SHP77 (cell line): ENCODE results near the gene RIC8B.

Experiments
- DNase-seq, 2 experiments: peaks; one replicate each; lab custom pipeline; 2025; lab: John Stamatoyannopoulos, UW

RIC8B gene

DNA sequence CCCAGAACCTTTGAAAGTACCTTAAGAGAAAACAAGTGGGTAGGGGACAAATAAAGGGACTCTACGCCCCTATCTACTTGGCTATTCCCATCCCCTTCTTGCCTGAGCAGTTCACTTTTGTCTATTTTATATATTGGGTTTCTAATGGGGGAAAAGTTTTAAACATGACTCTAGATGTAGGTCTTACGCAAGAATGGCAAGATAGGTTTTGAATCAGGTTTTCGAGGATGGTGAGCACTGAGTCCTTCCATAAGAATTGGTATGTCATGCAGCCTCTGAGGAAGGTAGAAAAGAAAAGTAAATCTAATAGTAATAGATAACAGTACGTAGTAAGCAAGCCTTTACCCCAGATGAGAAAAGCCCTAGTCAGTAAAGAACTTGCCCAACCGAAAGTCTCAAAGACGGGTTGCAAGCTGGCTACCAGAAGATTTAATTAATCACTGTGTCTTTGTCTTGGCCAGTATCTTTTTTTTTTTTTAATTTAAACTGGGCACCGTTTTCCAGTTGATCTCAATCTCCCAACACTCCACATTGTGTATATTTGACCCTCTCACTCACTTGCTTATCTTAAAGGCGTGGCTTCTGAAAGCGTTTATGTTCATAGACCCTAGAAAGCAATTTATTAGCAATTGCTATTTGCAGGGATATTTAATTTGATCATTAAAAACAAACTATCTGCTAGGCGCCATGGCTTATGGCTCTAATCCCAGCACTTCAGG, 94.7 kb downstream of the RIC8B start:
- no peak for DNase-seq

DNA sequence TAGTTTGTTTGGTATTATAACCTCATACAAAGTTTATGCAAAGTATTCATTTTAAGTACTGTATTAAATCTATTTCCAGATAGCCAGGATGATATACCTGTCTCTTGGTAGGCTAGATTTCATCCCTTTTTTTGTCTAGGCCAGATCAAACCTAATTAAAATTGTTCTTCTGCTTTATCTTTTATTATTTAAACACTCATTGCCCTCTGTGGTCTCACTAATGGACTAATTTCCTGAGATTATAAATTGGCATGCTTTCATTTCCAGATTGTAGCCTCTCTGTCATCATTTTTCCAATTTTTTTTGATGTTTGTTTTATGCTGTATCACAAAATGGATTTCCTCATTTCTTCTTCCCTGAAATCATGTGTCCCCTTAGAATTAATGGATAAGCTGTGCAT, 95.6 kb downstream of the RIC8B start:
- DNase-seq = no peak

DNA sequence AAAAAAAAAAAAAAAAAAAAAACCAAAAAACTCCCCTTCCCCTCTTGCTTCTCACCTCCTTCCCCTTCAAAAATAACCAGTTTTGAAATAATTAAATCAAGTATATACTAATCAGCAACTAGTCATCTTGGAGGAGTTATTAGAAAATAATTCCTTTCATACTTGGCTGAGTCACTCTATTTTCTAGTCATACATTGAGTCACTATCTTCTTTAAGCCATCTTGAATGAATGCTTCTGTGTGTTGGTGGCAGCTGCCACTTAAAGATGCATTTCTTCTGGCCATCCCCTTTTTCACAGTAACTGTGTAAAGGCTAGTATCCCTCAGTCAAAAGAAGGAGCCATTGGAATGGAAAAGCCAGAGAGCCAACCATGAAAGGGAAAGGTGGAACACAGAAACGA, 97.0 kb downstream of the RIC8B start:
- DNase-seq = no peak

DNA sequence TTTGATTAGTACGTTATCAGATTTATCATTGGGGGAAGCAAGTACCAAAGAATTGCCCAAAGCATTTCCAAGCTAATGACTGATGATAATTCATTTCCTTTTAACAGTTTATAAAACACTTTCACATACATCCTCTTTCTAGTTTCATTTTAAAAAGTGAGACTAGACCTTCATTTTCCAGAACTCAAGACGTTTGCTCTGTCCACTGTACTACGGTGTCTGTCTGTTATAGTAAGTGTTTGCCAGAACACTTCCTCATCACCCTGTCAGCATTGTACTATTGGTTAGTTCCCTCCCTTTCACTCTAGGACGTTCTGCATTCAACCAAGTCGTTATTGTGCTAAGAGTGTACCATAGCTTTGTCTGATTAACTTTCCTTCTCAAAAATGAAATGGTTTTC, 99.5 kb downstream of the RIC8B start:
- DNase-seq = no peak

DNA sequence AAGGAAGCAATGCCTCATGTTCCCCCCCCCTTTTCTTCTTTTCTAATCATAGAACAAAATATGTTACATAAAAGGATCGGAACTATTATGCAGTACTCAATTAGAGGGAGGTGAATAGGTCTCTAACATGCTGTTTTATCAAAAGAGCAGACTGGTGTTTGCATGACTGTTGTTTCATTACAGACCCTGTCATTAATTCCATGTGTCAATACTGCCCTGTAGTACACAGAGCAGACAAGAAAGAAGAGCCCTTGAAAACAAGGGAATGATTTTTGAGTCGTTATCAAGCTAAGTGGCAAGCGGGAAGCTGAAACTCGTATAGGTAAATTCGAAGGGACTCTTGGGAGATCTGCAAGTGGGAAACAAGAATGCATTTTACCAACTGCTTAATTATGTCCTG, 104.3 kb downstream of the RIC8B start:
- DNase-seq = no peak

DNA sequence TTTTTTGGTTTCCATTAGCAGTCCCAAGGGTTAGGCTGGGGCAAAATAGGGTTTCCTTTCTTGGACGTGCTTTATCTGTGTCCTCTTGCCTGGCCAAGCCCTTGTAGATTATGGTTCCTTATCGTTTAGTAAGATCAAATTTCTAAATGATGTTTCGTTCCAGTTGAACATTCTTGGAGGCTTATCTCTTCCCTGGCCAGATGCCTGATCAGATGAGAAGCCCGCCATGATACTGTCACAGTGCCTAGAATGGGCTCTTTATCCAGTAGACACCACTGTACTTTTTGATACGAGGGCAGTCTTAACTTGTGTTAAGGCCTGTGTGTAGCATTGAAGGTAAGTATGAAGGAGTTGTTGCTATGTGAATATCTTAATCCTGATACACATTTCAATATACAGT, 105.1 kb downstream of the RIC8B start:
- DNase-seq = no peak

DNA sequence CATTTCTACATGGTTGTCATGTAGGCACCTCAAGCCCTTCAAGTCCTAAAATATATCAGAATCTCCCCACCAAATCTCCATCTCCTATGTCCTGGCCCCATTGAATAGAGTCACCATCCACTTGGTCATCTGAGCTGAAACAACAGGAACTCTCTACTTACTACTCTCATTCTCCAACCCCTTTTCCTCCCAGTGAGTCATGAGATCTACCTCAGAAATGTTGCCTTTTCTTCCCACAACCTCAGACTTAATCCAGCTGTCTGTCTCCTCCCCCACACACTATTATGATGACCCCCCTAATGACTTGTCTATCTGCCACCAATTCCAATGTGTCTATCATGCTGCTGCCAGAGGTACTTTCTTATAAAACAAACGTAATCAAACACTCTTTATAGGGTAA, 108.9 kb downstream of the RIC8B start:
- DNase-seq = no peak

DNA sequence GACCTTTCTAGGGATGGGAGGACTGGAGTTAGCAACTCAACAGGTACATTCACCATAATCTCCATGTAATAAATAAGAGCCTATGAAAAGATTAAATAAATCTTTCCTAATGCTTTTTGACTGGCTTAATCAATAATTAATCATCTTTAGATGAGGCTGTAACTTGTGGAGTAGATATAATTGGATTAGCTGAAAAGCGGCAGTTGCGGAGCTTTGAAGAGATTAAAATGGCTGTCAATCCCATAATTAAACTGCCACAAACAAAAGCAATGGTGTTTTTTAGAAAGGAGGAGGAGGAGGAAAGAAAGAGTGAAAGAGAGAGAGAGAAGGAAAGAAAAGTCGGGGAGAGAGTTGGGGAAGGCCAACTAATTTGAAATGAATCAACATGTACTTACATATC, 110.5 kb downstream of the RIC8B start:
- DNase-seq = no peak

DNA sequence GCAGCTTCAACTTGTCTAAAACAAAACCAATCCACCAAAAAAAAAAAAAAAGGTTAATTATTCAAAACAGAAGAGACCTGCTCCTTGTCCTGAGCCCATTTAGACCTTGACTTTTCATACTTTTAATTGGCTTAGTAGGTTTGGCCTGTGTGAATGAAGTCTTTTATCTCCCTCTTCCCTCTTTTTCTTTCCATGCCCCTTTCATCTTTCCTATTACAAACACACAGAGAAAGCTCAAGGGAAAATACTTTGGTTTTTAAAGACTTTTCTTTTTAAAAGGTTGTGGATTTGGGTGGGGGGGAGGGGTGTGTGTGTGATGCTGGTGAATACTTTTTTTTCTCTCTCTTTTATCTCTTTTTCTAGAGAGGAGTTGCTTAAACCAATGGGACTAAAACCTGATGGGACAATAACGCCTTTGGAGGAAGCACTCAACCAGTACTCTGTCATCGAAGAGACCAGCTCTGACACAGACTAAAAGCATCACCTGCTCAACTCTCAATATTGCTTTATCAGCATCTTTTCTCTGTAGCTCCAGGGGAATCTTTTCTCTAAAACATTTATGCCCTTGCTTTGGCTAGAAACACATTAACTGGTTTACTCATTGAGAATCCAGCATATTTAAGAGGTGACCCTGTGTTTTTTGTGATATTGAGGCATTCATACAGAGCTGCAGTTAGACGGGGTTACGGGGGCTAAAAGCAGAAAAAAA, 111.2 kb downstream of the RIC8B start:
- no peak for DNase-seq

DNA sequence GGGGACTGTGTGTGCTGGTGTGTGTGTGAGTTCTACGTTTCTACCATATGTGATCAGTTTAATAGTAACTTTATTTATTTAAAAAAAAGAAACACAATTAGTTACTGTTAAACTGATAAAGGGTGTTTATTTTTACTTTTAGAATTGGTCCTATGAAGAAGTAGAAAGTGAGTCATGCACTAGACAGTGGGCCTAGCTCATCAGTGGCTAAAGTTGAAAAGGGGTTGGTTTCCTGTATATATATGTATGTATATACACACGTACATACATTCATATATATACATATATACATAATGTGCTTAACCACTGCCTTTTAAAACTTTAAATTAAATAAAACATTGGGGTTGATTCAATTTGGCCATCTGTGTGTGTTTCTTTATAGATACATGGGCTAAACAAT, 112.5 kb downstream of the RIC8B start:
- no peak for DNase-seq

DNA sequence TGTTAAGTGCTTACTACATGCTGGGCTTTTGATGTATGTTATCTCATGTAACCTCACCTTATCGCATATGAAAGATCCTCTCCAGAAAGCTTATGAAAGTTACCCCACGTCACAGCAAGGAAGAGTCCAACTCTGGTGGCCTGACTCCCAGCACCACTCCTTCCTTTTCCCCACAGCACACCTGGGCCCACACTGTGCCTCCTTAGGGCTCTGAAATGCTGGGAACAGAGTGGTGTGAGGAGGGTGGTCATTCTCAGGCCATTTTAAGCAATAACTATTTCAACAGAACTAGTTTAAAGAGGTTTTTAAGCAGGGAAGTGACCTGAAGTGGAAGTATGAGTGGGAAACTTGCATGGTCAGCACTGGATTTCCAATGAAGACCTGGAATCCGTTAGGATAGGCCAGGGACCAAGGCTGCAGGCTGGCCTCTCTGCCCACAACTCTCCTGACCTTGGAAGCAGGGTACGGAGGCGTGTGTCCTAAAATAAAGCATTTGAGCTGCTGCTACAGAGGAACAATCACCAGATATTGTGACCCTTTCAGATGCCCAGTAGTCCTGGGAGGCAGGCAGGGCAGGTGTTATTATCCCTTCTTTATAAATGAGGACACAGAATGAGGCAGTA, 114.0 kb downstream of the RIC8B start:
- no peak for DNase-seq

DNA sequence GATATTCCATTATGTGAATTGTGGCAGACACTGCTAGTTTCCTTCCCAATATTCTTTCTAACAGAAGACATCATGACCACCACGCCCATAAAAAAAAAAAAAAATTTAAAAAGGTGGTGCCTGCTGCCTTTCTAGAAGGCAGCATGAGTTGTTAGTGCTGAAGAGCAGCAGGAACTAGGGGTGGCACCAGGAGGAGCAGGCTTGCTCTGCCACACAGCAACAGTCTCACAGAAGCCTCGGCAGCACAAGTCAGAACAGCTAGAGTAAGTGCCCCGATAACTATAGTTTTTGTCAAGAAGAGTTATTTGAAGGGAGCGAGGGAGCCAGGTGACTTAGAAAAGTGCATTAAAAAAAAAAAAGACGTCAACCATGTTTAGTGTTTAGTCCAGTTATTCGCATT, 114.8 kb downstream of the RIC8B start:
- DNase-seq = no peak

DNA sequence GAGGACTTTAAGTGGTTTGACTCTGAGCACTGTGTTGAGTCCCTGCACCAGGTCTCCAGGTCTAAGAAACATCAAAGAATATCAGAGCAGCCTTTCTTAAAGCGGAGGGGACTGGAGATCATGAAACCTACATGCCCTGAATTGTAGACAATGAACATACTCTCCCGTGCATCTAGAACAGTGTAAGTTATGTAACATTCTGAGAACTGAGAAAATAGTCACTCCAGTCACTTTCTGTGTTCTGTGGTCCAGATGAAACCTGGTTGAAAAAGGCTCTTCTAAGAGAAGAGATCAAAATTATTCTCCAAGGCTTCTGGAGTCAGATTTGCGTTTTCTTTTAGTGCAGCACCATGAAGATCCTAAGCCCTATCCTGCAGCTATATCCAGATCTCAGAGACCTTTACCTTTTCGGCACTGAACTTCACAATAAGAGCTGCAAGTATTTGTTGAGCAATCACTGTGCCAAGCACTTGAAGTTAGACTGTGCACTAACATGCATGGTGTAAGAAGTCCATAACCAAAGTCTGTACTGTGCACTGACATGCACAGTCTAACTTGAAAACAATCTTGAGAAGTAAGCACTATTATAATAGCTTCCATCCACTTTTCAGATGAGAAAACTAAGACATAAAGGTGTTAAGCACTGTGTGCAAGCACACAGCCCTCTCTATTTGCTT, 115.6 kb downstream of the RIC8B start:
- no peak for DNase-seq

DNA sequence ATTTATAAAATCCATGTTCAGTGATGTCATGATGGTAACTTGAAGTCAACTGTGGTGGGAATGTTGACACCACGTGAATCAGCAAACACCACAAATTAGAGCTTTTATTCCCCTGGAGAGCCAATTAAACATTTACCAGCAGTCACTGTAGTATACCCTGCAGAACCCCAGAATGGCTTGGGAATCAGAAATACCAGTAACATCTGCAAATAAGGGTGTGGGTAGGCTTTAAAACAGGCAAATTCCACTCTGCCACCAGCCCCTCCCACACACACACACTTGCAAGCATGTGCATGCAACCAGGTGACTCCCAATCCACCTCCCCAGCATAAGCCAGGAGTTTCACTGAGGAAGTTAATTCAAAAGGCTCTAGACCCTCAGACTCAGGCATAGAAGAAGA, 117.6 kb downstream of the RIC8B start:
- DNase-seq = no peak

DNA sequence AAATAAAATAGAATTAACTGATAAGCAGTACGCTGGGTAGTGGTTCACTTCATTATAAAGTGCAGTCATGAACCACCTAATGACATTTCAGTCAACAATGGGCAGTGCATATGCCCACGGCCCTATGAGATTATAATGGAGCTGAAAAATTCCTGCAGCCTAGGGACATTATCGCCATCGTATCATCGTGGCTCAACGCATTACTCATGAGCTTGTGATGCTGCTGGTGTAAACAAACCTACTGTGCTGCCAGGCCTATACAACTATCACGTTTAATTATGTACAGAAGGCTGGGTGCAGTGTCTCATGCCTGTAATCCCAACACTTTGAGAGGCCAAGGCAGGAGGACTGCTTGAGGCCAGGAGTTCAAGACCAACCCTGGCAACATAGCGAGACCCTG, 119.0 kb downstream of the RIC8B start:
- DNase-seq = no peak

DNA sequence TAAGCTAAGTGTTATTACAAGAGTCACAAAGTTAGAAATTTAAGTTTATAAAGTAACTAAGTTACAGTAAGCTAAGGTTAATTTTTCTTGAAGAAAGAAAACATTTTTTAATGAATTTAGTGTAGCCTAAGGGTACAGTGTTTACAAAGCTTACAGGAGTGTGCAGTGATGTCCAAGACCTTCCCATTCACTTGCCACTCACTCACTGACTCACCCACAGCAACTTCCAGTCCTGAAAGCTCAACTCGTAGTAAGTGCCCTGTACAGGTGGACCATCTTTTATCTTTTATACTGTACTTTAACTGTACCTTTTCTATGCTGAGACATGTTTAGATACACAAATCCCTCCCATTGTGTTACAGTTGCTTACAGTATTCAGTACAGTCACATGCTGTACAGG, 120.3 kb downstream of the RIC8B start:
- no peak for DNase-seq

DNA sequence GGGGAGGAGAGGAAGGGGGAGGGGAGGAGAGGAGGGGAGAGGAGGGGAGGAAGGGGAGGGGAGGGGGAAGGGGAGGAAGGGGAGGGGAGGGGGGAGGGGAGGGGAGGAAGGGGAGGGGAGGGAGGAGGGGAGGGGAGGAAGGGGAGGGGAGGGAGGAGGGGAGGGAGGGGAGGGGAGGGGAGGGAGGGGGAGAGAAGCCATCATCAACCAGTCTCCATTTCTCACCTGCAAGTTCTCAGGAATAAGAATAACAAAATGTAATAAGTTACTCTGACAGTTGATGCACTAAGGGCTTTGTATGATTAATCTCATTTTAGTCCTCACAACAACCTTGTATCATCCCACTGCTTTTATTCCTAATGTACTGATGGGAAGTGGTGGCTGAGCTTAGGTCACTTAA, 122.1 kb downstream of the RIC8B start:
- no peak for DNase-seq

DNA sequence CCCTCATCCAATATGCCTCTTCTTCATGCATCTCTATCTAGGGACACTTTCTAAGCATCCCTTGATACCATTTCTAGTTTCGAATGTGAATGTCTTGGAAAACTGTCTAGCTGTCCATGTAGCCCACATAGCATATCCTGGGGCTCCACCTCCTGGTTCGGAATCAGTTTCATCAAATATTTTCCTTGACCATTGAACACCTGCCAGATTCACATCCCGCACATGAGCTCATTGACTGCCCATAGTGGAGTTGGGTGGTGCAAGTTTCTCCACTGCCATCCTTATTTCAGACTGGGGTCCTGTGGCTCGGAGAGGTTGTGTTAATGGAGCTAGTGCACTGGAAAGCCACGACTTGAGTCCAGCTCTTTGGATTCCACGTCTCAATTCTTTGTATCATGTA, 122.6 kb downstream of the RIC8B start:
- peak; percentile 56 to 57 for DNase-seq

DNA sequence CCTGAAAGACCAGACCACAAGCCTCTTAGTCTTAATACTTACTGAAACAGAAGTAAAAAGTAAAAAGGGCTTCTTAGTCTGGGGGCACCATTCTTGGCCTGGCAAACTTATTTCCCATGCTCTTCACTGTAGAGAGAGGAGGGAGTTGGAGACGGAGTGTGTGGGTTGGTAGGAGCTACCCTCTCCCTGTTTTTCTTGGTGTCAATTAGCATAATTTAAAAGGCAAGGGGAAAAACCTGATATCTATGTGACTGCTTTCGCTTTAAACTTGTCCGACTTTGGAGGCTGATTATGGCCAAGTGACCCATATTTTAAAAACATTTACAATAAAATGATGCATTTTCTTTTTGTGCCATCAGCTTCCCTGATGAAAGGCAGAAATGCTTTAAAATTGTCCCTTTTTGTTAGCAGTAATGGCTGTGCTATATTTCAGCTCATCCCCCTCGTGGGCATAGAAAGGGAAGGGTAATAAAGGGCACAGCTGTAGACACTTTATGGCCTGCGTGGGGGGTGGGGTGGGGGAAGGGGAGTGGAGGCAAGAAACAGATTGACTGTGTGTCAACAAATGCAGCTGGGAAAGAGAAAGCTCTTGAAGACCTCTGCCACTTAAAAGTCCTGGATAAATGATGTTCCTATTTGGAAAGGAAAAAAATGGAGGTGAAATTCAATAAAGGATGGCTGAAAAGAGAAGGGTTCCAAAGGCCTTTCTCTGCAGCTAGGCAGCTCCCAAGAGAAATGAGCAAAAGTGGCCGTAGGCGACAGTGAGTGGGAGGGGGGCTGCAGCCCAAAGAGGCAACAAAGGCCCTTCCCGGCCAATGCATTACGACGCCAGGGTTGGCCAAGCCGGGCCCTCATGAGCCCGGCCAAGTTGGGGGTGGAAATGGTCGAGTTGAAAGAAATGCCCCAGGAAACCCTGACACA, 123.8 kb downstream of the RIC8B start:
- DNase-seq = peak; percentile 77 to 81

DNA sequence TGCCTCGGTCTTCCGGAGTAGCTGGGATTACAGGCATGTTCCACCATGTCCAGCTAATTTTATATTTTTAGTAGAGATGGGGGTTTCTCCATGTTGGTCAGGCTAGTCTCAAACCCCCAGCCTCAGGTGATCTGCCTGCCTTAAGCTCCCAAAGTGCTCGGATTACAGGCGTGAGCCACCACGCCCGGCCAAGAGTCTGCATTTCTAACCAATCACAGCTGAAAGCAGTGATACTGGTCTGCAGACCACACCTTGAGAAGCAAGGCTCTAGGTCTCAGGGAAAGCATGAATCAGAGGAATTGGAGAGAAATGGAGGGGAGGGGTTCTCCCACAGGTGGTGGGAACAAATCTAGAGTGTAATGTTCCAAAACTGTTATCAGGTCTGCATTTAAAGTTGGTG, 126.1 kb downstream of the RIC8B start:
- DNase-seq = no peak

DNA sequence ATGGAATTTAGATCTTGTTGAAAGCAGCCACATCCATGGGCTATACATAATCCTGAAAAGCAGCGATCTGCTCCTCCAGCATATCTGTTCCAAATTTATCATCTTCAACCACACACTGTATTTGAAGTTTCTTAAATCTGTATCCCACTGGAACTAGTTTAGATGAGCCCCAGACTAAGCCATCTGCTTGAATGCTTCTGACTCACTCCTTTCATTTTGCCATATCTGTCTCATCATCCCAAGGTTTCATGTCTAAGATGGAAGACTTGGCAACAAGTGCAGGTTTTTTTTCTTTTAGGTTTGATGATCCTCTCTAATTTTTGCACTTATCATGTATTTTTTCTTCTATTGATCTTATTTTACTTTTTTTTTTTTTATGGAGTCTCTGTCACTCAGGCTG, 126.8 kb downstream of the RIC8B start:
- no peak for DNase-seq

DNA sequence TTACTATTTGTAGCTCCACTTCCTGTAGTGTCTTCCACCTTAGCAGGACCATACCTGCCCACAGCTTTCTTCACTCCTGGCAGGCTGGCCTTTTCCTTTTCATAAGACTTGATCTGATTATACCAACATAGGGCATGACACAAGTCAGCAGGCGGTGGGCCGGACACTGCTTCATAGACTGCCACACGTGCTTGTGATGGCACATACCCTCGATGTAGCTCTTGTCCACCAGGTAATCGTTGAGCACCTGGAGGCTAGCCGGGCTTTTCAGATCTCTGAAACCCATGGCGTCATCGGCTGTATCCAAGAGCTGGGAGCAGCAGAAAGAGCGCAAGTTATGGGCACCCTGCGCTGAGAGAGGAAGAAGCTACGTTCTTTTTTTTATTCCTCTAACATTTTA, 127.6 kb downstream of the RIC8B start:
- no peak for DNase-seq
